Measurements from ENCODE around the gene NR3C2.
"Not testable (repeated sequence)": the region's sequence is repeated elsewhere in the genome, so short reads cannot be mapped to it uniquely, and the experiment has no call there.

The NR3C2 gene

GRCh38 chr4:148369919-148370318 is 72.3 kb downstream of the NR3C2 start:
- DNase-seq (ENCODE audit: low spot score), result no peak

GRCh38 chr4:148367756-148368155 is 74.5 kb downstream of the NR3C2 start:
- DNase-seq (ENCODE audit: low spot score), result no peak

GRCh38 chr4:148366251-148366650 is 76.0 kb downstream of the NR3C2 start:
- no peak for DNase-seq (ENCODE audit: low spot score)

GRCh38 chr4:148364525-148364924 is 77.7 kb downstream of the NR3C2 start:
- peak; percentile 22 for DNase-seq (ENCODE audit: low spot score)

GRCh38 chr4:148359769-148360168 is 82.4 kb downstream of the NR3C2 start:
- no peak for DNase-seq (ENCODE audit: low spot score)

- DNase-seq (ENCODE audit: low spot score), result no peak
Observed at GRCh38 chr4:148355442-148356123, 86.6 kb downstream of the NR3C2 start.

- no peak for DNase-seq (ENCODE audit: low spot score)
Observed at GRCh38 chr4:148354186-148354585, 88.0 kb downstream of the NR3C2 start.

GRCh38 chr4:148353571-148353970 is 88.6 kb downstream of the NR3C2 start:
- no peak for DNase-seq (ENCODE audit: low spot score)

GRCh38 chr4:148349153-148349552 is 93.1 kb downstream of the NR3C2 start:
- DNase-seq (ENCODE audit: low spot score), result no peak

GRCh38 chr4:148346657-148347056 is 95.6 kb downstream of the NR3C2 start:
- DNase-seq (ENCODE audit: low spot score), result no peak

GRCh38 chr4:148345509-148345908 is 96.7 kb downstream of the NR3C2 start:
- peak; percentile 21 for DNase-seq (ENCODE audit: low spot score)

GRCh38 chr4:148344941-148345340 is 97.3 kb downstream of the NR3C2 start:
- DNase-seq (ENCODE audit: low spot score), result peak; percentile 21

- DNase-seq (ENCODE audit: low spot score), result no peak
Observed at GRCh38 chr4:148344352-148344751, 97.9 kb downstream of the NR3C2 start.

GRCh38 chr4:148341980-148342800 is 100.0 kb downstream of the NR3C2 start:
- DNase-seq (ENCODE audit: low spot score), result no peak

GRCh38 chr4:148335133-148335532 is 107.1 kb downstream of the NR3C2 start:
- DNase-seq (ENCODE audit: low spot score), result no peak

- DNase-seq (ENCODE audit: low spot score), result no peak
Observed at GRCh38 chr4:148333265-148333664, 108.9 kb downstream of the NR3C2 start.

GRCh38 chr4:148332486-148332885 is 109.7 kb downstream of the NR3C2 start:
- DNase-seq (ENCODE audit: low spot score), result no peak

- DNase-seq (ENCODE audit: low spot score), result no peak
Observed at GRCh38 chr4:148330724-148331123, 111.5 kb downstream of the NR3C2 start.

- no peak for DNase-seq (ENCODE audit: low spot score)
Observed at GRCh38 chr4:148330161-148330560, 112.1 kb downstream of the NR3C2 start.

- DNase-seq (ENCODE audit: low spot score), result no peak
Observed at GRCh38 chr4:148329751-148330150, 112.5 kb downstream of the NR3C2 start.

GRCh38 chr4:148327683-148328082 is 114.5 kb downstream of the NR3C2 start:
- no peak for DNase-seq (ENCODE audit: low spot score)

GRCh38 chr4:148323316-148323715 is 118.9 kb downstream of the NR3C2 start:
- DNase-seq (ENCODE audit: low spot score), result not testable (repeated sequence)

- no peak for DNase-seq (ENCODE audit: low spot score)
Observed at GRCh38 chr4:148315049-148315448, 127.2 kb downstream of the NR3C2 start.

Data from cerebellar cortex (tissue), 1 donor.